Smooth muscle cell (in vitro differentiated cells): ENCODE data around the gene CCDC141. TPM values are rescaled to one million over a fixed set of nuclear protein-coding genes. Genes with fewer than 3 reads are reported as not detected.
"Not testable (repeated sequence)": the region's sequence is repeated elsewhere in the genome, so short reads cannot be mapped to it uniquely, and the experiment has no call there.

ENCODE experiments used
- DNase-seq: peaks from one replicate; lab custom pipeline; 2025; ENCODE audit not compliant: unreplicated experiment; lab: John Stamatoyannopoulos, UW
- H2AFZ ChIP-seq: fragments of 200-600 bp; sonication (generic); 2 replicates; pipeline ENCODE4 v1.6.0; 2016; ENCODE audit warnings: antibody characterized with exemption, low read depth, mild to moderate bottlenecking
- H3F3A ChIP-seq: fragments of 200-600 bp; sonication (generic); 2 replicates; pipeline ENCODE4 v1.6.0; 2017; ENCODE audit warnings: antibody characterized with exemption, low read depth
- H3K27ac ChIP-seq: fragments of 200-600 bp; sonication (generic); 2 replicates; pipeline ENCODE4 v1.5.1; 2016; ENCODE audit warnings: low read depth, mild to moderate bottlenecking
- H3K27me3 ChIP-seq: fragments of 200-600 bp; sonication (generic); 2 replicates; pipeline ENCODE4 v1.6.1; 2016; ENCODE audit warnings: low read depth, mild to moderate bottlenecking
- H3K36me3 ChIP-seq: fragments of 200-600 bp; sonication (generic); 2 replicates; pipeline ENCODE4 v1.5.1; 2016; ENCODE audit warnings: low read depth
- H3K4me1 ChIP-seq: fragments of 200-600 bp; sonication (generic); 2 replicates; pipeline ENCODE4 v1.5.1; 2016; ENCODE audit warnings: low read depth
- H3K4me2 ChIP-seq: fragments of 200-600 bp; sonication (generic); 2 replicates; pipeline ENCODE4 v1.6.0; 2016; ENCODE audit warnings: mild to moderate bottlenecking
- H3K4me3 ChIP-seq: fragments of 200-600 bp; sonication (generic); 2 replicates; pipeline ENCODE4 v1.5.1; 2016; ENCODE audit warnings: mild to moderate bottlenecking
- H3K79me2 ChIP-seq: fragments of 200-600 bp; sonication (generic); 2 replicates; pipeline ENCODE4 v1.6.0; 2016; ENCODE audit warnings: low read depth, mild to moderate bottlenecking
- H3K9ac ChIP-seq: fragments of 200-600 bp; sonication (generic); 2 replicates; pipeline ENCODE4 v1.6.0; 2016; ENCODE audit warnings: low read depth
- H3K9me3 ChIP-seq: fragments of 200-600 bp; sonication (generic); replicated peaks from 2 replicates; pipeline ENCODE4 v1.5.1; 2016; ENCODE audit warnings: low read depth
- H4K20me1 ChIP-seq: fragments of 200-600 bp; sonication (generic); 2 replicates; pipeline ENCODE4 v1.6.0; 2016; ENCODE audit warnings: low read depth
- CTCF ChIP-seq: fragments of 200-600 bp; sonication (generic); IDR thresholded peaks from 2 replicates; pipeline ENCODE4 v1.5.1; 2017; ENCODE audit warnings: borderline replicate concordance, mild to moderate bottlenecking, antibody characterized with exemption; ENCODE audit not compliant: insufficient read depth, poor library complexity, severe bottlenecking
- WGBS: methylation state at CpG from one replicate; pipeline ENCODE4 v1.1.7; 2016; ENCODE audit warnings: low lambda C conversion rate; 5-methylcytosine and 5-hydroxymethylcytosine counted together
- polyA plus RNA-seq: library from polyadenylated mRNA; unstranded; fragments of >200 nt; fragmentation: Nextera tagmentation; extraction: Ambion mirVana; gene quantifications from 2 replicates; pipeline ENCODE4 v1.2.1, GENCODE V29; 2016
- total RNA-seq: library from RNA; depleted of rRNA; stranded (reverse); fragments of >200 nt; gene quantifications from 2 replicates; pipeline ENCODE4 v1.2.3, GENCODE V29; 2014

CCDC141 gene
- total and polyA plus RNA-seq, 2 experiments from 2014 or later = 0.03 to 0.76 TPM

- H3K36me3 ChIP-seq = no peaks in the 10 kb centered on the region
- H3K79me2 ChIP-seq = no peaks in the 10 kb centered on the region
- DNase-seq = no peak
- H3K4me3 ChIP-seq = no peak overlapping the region
- H3F3A ChIP-seq = no peaks in the 10 kb centered on the region
- no peak overlapping the region for H3K4me2 ChIP-seq
- no peak overlapping the region for H2AFZ ChIP-seq
- H3K9ac ChIP-seq = no peak overlapping the region
- no peaks in the 10 kb centered on the region for H3K27me3 ChIP-seq
- H3K9me3 ChIP-seq = no peaks in the 10 kb centered on the region
- TF ChIP-seq CTCF = no peak
- H4K20me1 ChIP-seq = no peaks in the 10 kb centered on the region
- no peaks in the 10 kb centered on the region for H3K4me1 ChIP-seq
- 96% methylated on average over 5 of the region's 5 CpGs for WGBS
- no peak overlapping the region for H3K27ac ChIP-seq
These were observed 30.7 kb downstream of the CCDC141 start for GRCh38 chr2:179019260-179019659.

- Histone ChIP-seq H3K9me3 (no peaks in the 10 kb centered on the region), H3K27ac (no peak overlapping the region), H4K20me1 (no peaks in the 10 kb centered on the region), H3K4me1 (no peaks in the 10 kb centered on the region), H3K36me3 (no peaks in the 10 kb centered on the region), H3K4me3 (no peak overlapping the region), H3K27me3 (no peaks in the 10 kb centered on the region), H2AFZ (peak overlapping the region; percentile 50), H3K9ac (no peak overlapping the region), H3K79me2 (no peaks in the 10 kb centered on the region), H3F3A (no peaks in the 10 kb centered on the region), H3K4me2 (no peak overlapping the region)
- no peak for DNase-seq
- TF ChIP-seq CTCF = no peak
- 75% methylated on average over 3 of the region's 3 CpGs for WGBS
These were observed 32.1 kb downstream of the CCDC141 start for GRCh38 chr2:179017773-179018357.

GRCh38 chr2:179014189-179014588, 35.7 kb downstream of the CCDC141 start:
- H3K36me3 ChIP-seq, H3K9me3 ChIP-seq, H3K27ac ChIP-seq, DNase-seq, H3K79me2 ChIP-seq, H3K4me3 ChIP-seq, H3K4me2 ChIP-seq, H4K20me1 ChIP-seq, H3K9ac ChIP-seq, H3F3A ChIP-seq, H3K27me3 ChIP-seq, H2AFZ ChIP-seq, H3K4me1 ChIP-seq: not testable (repeated sequence)
- WGBS = 56% methylated on average over 3 of the region's 3 CpGs

GRCh38 chr2:179005976-179006375, 44.0 kb downstream of the CCDC141 start:
- Histone ChIP-seq H3K9ac (no peak overlapping the region), H2AFZ (no peak overlapping the region), H3K27me3 (no peaks in the 10 kb centered on the region), H3K27ac (no peak overlapping the region), H3K4me3 (no peak overlapping the region), H3K36me3 (no peaks in the 10 kb centered on the region), H3F3A (no peaks in the 10 kb centered on the region), H3K4me2 (no peak overlapping the region), H4K20me1 (no peaks in the 10 kb centered on the region), H3K4me1 (no peaks in the 10 kb centered on the region), H3K79me2 (no peaks in the 10 kb centered on the region), H3K9me3 (no peaks in the 10 kb centered on the region)
- 82% methylated on average over 1 of the region's 1 CpG for WGBS
- TF ChIP-seq CTCF = no peak
- no peak for DNase-seq
